ENCODE results near the gene SMCHD1. TPM values are rescaled to one million over a fixed set of nuclear protein-coding genes. Genes with fewer than 3 reads are reported as not detected.
A peak's percentile ranks its signal among the peaks of the same experiment; 100 is the strongest.

Gene SMCHD1
- total RNA-seq, 6 experiments from 2014 or later: 19.4 to 30.4 (median 26.4) TPM

DNA sequence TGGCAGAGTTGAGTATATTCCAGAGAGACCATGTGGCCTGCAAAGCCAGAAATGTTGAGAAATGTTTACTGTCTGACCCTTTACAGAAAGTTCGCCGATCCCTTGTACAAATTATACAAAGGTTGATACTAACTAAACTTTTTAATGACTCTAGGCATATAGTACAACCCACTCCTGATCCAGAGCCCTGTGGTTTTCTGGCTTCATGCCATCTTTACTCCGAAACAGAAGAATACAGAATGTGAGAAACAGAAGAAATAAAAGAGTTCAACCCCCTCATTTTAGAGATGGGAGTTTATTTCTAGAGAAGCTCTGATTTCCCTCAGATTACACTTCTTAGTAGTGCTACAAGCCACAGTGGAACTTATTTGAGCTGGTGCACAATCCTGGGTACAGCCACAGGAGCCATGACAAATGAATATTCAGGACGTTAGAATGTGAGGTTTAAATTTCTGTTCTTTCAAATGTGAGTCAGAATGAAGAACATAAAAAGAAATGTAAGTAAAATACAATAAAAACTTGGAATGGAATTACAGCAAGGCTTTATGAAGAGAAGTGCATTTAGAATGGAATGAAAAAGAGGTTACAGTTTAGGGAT, 38.0 kb upstream of the SMCHD1 start:
- Mint-ChIP-seq H3K27me3 (ENCODE audit: insufficient read depth) (peaks cover 3% of the 10 kb centered on the region; the same call in 1 of the 2 replicates), H3K4me3 (no peak overlapping the region), H3K4me1 (ENCODE audit: low read depth) (peaks cover 13% of the 10 kb centered on the region), H3K9me3 (no peaks in the 10 kb centered on the region), H3K27ac (no peak overlapping the region), H3K36me3 (ENCODE audit: low read depth) (peaks cover 24% of the 10 kb centered on the region)
- DNase-seq: no peak
- TF ChIP-seq, protein P1, sequence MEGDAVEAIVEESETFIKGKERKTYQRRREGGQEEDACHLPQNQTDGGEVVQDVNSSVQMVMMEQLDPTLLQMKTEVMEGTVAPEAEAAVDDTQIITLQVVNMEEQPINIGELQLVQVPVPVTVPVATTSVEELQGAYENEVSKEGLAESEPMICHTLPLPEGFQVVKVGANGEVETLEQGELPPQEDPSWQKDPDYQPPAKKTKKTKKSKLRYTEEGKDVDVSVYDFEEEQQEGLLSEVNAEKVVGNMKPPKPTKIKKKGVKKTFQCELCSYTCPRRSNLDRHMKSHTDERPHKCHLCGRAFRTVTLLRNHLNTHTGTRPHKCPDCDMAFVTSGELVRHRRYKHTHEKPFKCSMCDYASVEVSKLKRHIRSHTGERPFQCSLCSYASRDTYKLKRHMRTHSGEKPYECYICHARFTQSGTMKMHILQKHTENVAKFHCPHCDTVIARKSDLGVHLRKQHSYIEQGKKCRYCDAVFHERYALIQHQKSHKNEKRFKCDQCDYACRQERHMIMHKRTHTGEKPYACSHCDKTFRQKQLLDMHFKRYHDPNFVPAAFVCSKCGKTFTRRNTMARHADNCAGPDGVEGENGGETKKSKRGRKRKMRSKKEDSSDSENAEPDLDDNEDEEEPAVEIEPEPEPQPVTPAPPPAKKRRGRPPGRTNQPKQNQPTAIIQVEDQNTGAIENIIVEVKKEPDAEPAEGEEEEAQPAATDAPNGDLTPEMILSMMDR (IDR thresholded peaks at IDR 0.05): no peak

DNA sequence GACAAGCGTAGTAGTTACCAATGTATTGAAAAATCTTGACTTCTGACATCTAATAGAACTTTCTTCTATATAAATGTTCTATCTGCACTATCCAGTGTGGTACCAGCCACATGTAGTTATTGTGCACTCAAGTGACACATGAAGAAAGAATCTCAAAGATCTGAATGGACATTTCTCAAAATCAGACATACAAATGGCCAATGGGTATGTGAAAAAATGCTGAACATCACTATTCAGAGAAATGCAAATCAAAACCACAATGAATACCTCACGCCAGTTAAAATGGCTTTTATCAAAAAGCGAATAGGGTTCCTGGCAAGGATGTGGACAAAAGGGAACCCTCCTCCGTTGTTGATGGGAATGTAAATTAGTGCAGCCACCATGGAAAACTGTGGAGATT, 37.5 kb upstream of the SMCHD1 start:
- TF ChIP-seq, protein P1 (IDR thresholded peaks at IDR 0.05): no peak
- Mint-ChIP-seq H3K36me3 (ENCODE audit: low read depth) (peaks cover 19% of the 10 kb centered on the region), H3K27me3 (ENCODE audit: insufficient read depth) (peaks cover 3% of the 10 kb centered on the region; the same call in 1 of the 2 replicates), H3K4me3 (no peak overlapping the region), H3K4me1 (ENCODE audit: low read depth) (peaks cover 13% of the 10 kb centered on the region), H3K27ac (no peak overlapping the region), H3K9me3 (no peaks in the 10 kb centered on the region)
- DNase-seq: no peak

GRCh38 chr18:2625217-2625616, 30.3 kb upstream of the SMCHD1 start:
- TF ChIP-seq, protein P1 (IDR thresholded peaks at IDR 0.05): no peak
- no peaks in the 10 kb centered on the region for H3K4me1 Mint-ChIP-seq (ENCODE audit: low read depth)
- H3K36me3 Mint-ChIP-seq (ENCODE audit: low read depth): no peaks in the 10 kb centered on the region

DNA sequence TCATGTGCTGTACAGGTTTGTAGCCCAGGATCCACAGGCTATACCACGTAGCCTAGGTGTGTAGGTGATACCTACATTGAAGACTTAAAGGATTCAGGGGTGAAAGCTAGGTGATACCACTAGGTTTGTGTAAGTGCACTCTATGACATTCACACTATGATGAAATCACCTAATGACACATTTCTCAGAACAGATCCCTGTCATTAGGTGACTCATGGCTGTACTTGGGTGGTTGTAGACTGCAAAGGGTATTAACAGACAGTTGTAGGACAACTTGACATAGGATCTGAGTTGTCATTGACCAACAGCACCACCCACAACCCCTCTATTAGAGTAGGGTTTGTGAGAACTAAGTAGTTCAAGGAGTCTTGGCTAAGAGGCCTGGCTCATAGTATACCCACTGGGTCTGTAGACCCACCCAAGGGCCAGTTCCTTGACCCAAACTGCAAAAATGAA, 27.7 kb upstream of the SMCHD1 start:
- peak; percentile 43 for DNase-seq
- no peak overlapping the region for H3K27ac Mint-ChIP-seq
- H3K36me3 Mint-ChIP-seq (ENCODE audit: low read depth): no peaks in the 10 kb centered on the region
- H3K9me3 Mint-ChIP-seq: no peaks in the 10 kb centered on the region
- H3K4me1 Mint-ChIP-seq (ENCODE audit: low read depth): no peaks in the 10 kb centered on the region
- peaks cover 12% of the 10 kb centered on the region for H3K27me3 Mint-ChIP-seq (ENCODE audit: insufficient read depth)
- TF ChIP-seq, protein P1 (IDR thresholded peaks at IDR 0.05): no peak
- H3K4me3 Mint-ChIP-seq: no peak overlapping the region

More at GRCh38 chr18:2625217-2625616, 30.3 kb upstream of the SMCHD1 start:
- no peak for DNase-seq
- no peak overlapping the region for H3K27ac Mint-ChIP-seq
- no peaks in the 10 kb centered on the region for H3K9me3 Mint-ChIP-seq
- H3K27me3 Mint-ChIP-seq (ENCODE audit: insufficient read depth): peaks cover 3% of the 10 kb centered on the region
- no peak overlapping the region for H3K4me3 Mint-ChIP-seq

DNA sequence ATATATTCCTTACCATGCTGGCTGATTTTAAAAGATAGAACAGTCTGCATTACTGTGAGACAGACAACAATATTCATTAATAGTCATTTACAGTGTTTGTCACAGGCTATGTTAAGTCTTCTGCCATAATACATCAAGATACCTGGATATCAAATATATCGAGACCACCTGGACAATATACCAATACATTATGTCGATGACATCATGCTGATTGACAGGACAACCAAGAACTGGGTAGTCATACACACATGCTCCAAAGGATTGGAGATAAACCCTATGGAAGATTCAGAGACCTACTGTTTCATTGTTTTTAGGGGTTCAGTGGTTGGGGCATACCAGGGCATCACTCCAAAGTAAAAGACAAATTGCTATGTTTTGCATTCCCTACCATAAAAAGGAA, 26.5 kb upstream of the SMCHD1 start:
- no peak for DNase-seq
- H3K4me3 Mint-ChIP-seq: no peak overlapping the region
- H3K4me1 Mint-ChIP-seq (ENCODE audit: low read depth): no peaks in the 10 kb centered on the region
- H3K36me3 Mint-ChIP-seq (ENCODE audit: low read depth): no peaks in the 10 kb centered on the region
- no peak overlapping the region for H3K27ac Mint-ChIP-seq
- peaks cover 20% of the 10 kb centered on the region for H3K27me3 Mint-ChIP-seq (ENCODE audit: insufficient read depth)
- TF ChIP-seq, protein P1 (IDR thresholded peaks at IDR 0.05): no peak
- no peaks in the 10 kb centered on the region for H3K9me3 Mint-ChIP-seq

Measured in HFFc6 (cell line).